ENCODE results near the gene KRT33B. TPM values are rescaled to one million over a fixed set of nuclear protein-coding genes. Genes with fewer than 3 reads are reported as not detected.
A peak's percentile ranks its signal among the peaks of the same experiment; 100 is the strongest.

Gene KRT33B
- total and polyA plus RNA-seq, 2 of the 8 experiments (the other 6 are each of a cell fraction or from before 2014, with no cell fraction given), result not detected

GRCh38 chr17:41411072-41411840 is 41.6 kb upstream of the KRT33B start:
- no peak overlapping the region for H3K4me3 ChIP-seq (ENCODE audit: extremely low read depth in 1 of 4, insufficient read depth in 2 of 4, low read depth in 3 of 4, low read length in 4 of 4)
- FAIRE-seq (no peak), DNase-seq (ENCODE audit: low read depth in 1 of 2, low spot score in 2 of 2) (no peak)
- no peaks in the 10 kb centered on the region for H3K36me3 ChIP-seq (ENCODE audit: control insufficient read depth in 2 of 4, insufficient read depth in 4 of 4, low read length in 3 of 4)
- no peak overlapping the region for H3K4ac ChIP-seq (replicated peaks; ENCODE audit: insufficient read length, low read depth, low read length)
- no peak overlapping the region for H4K91ac ChIP-seq (replicated peaks; ENCODE audit: insufficient read length, low read length)
- no peak overlapping the region for H3K4me2 ChIP-seq (ENCODE audit: insufficient read depth in 1 of 2, low read depth in 2 of 2, low read length in 2 of 2)
- H2AK5ac ChIP-seq (ENCODE audit: low read depth, low read length), result no peak overlapping the region
- no peak overlapping the region for H3K27ac ChIP-seq (ENCODE audit: low read depth, low read length)
- no peaks in the 10 kb centered on the region for H3K79me2 ChIP-seq (ENCODE audit: control insufficient read depth in 1 of 2, insufficient read depth in 2 of 2, low read length in 2 of 2)
- no peak overlapping the region for H2BK120ac ChIP-seq (replicated peaks; ENCODE audit: low read depth, low read length)
- peak overlapping the region; percentile 76; the same call in 1 of the 2 replicates for H2BK15ac ChIP-seq (ENCODE audit: low read length)
- H4K5ac ChIP-seq (ENCODE audit: insufficient read length, low read depth, low read length), result no peak overlapping the region
- H3K23me2 ChIP-seq (ENCODE audit: low read depth, low read length), result no peaks in the 10 kb centered on the region
- H3K9me3 ChIP-seq (ENCODE audit: insufficient read depth in 2 of 2, low read depth in 1 of 2, low read length in 1 of 2), result no peaks in the 10 kb centered on the region
- peaks cover 0 to 7% (median 1%) of the 10 kb centered on the region in 4 experiments; a peak in 5 of 7 replicates for H3K4me1 ChIP-seq (replicated peaks in 1 of 4; ENCODE audit: control insufficient read depth in 3 of 4, insufficient read depth in 4 of 4, low read length in 3 of 4)
- POLR2A ChIA-PET (ENCODE audit: partially characterized antibody), result no interaction called here
- no peak overlapping the region for H2BK20ac ChIP-seq (ENCODE audit: low read length)
- H3K9ac ChIP-seq (replicated peaks in 1 of 4; ENCODE audit: extremely low read depth in 1 of 4, low read depth in 3 of 4, low read length in 3 of 4), result no peak overlapping the region
- CTCF ChIA-PET (ENCODE audit: partially characterized antibody), result interaction anchor here (0.6 to 0.9 kb wide), 2 partner anchors 89 to 252 kb away, joined by 3 read pairs; no protein-coding TSS in a partner anchor
- H4K8ac ChIP-seq (ENCODE audit: extremely low read depth, insufficient read depth, low read length), result no peak overlapping the region
- H2BK12ac ChIP-seq (ENCODE audit: low read depth, low read length), result peak overlapping the region; percentile 53; the same call in 1 of the 2 replicates
- H2AFZ ChIP-seq (ENCODE audit: low read length), result no peak overlapping the region
- no peaks in the 10 kb centered on the region; a peak in 2 of 7 replicates for H3K27me3 ChIP-seq (replicated peaks in 1 of 4; ENCODE audit: control insufficient read depth in 3 of 4, extremely low read depth in 1 of 4, insufficient read depth in 3 of 4, low read length in 3 of 4)
- no peaks in the 10 kb centered on the region for H3K79me1 ChIP-seq (ENCODE audit: low read depth, low read length)
- H4K20me1 ChIP-seq (replicated peaks in 1 of 2; ENCODE audit: control insufficient read depth in 1 of 2, insufficient read depth in 2 of 2, low read length in 2 of 2), result no peaks in the 10 kb centered on the region
- 94% methylated on average over 20 of the region's 20 CpGs; no CpG with 5 or more reads in 1 of the 2 experiments for WGBS, 2 experiments (ENCODE audit: extremely low coverage in 1 of 2, insufficient coverage in 1 of 2, insufficient read length in 1 of 2, insufficient replicate concordance in 2 of 2, low coverage in 1 of 2, low lambda C conversion rate in 2 of 2, missing lambda C conversion rate in 1 of 2)
- no peak overlapping the region for H3K14ac ChIP-seq (ENCODE audit: insufficient read length)
- H2BK5ac ChIP-seq (ENCODE audit: low read depth, low read length), result peak overlapping the region; percentile 15; the same call in 1 of the 2 replicates
- no peak overlapping the region for H3K56ac ChIP-seq (replicated peaks; ENCODE audit: insufficient read length, low read depth, low read length)
- peak overlapping the region; percentile 43; the same call in 1 of the 2 replicates for H3K18ac ChIP-seq (ENCODE audit: extremely low read depth, low read length)
- no peak overlapping the region for H3K23ac ChIP-seq (ENCODE audit: insufficient read length)
- no peak for TF ChIP-seq FOSL1 (IDR thresholded peaks at IDR 0.05; ENCODE audit: insufficient read depth, low read depth, low read length)
- no peak for TF ChIP-seq SUZ12 (IDR thresholded peaks at IDR 0.05; ENCODE audit: low read length)
- no peak for TF ChIP-seq CREB1 (IDR thresholded peaks at IDR 0.05)
- no peak for TF ChIP-seq HDAC6 (IDR thresholded peaks at IDR 0.05; ENCODE audit: low read depth, low read length)
- no peak for TF ChIP-seq CHD2 (IDR thresholded peaks at IDR 0.05; ENCODE audit: low read length)
- TF ChIP-seq MAX (IDR thresholded peaks at IDR 0.05), result no peak
- TF ChIP-seq SIX5 (IDR thresholded peaks at IDR 0.05; ENCODE audit: low read depth, low read length), result no peak
- TF ChIP-seq ZNF274 (IDR thresholded peaks at IDR 0.05; ENCODE audit: borderline replicate concordance, extremely low read depth, low read length), result no peak
- TF ChIP-seq TEAD4 (IDR thresholded peaks at IDR 0.05; ENCODE audit: low read depth, low read length), result no peak
- TF ChIP-seq SP4 (IDR thresholded peaks at IDR 0.05; ENCODE audit: low read length), result no peak
- TF ChIP-seq TBP (IDR thresholded peaks at IDR 0.05; ENCODE audit: low read depth, low read length), result no peak
- no peak for TF ChIP-seq NANOG (IDR thresholded peaks at IDR 0.05; ENCODE audit: insufficient read depth, low read depth, low read length, poor library complexity, severe bottlenecking)
- no peak for TF ChIP-seq SRF (IDR thresholded peaks at IDR 0.05; ENCODE audit: low read depth, low read length)
